Fibroblast of mammary gland (primary cell): Measurements from ENCODE around the gene TMEM120A.

Experiments used
- DNase-seq: peaks from one replicate; pipeline ENCODE4 v3.0.0-alpha.2; 2010; ENCODE audit warnings: low read depth
- H3K4me3 ChIP-seq: 2 replicates; pipeline ENCODE4 v1.5.1; 2011; ENCODE audit warnings: low read depth, mild to moderate bottlenecking, low read length, moderate library complexity; ENCODE audit not compliant: control insufficient read depth
- CTCF ChIP-seq: conservative IDR thresholded peaks from 2 replicates; pipeline ENCODE4 v1.5.1; 2011; ENCODE audit warnings: low read depth, low read length, inconsistent platforms; ENCODE audit not compliant: control insufficient read depth, insufficient read depth

TMEM120A gene

GRCh38 chr7:75950111-75950681 is 44.2 kb downstream of the TMEM120A start:
- DNase-seq = no peak
- no peak overlapping the region for H3K4me3 ChIP-seq
- TF ChIP-seq CTCF = no peak

- TF ChIP-seq CTCF = no peak
- no peak for DNase-seq
- H3K4me3 ChIP-seq = no peak overlapping the region
These were observed 46.2 kb downstream of the TMEM120A start for GRCh38 chr7:75948179-75948578.

- TF ChIP-seq CTCF = no peak
- DNase-seq = no peak
- H3K4me3 ChIP-seq = no peak overlapping the region
These were observed 48.1 kb downstream of the TMEM120A start for GRCh38 chr7:75946207-75946855.

- peak; percentile 62 for DNase-seq
- peak; percentile 3 for TF ChIP-seq CTCF
- no peak overlapping the region for H3K4me3 ChIP-seq
These were observed 48.9 kb downstream of the TMEM120A start for GRCh38 chr7:75945297-75946168.

GRCh38 chr7:75944507-75944906 is 49.9 kb downstream of the TMEM120A start:
- H3K4me3 ChIP-seq = no peak overlapping the region
- TF ChIP-seq CTCF = no peak
- DNase-seq = no peak

GRCh38 chr7:75943864-75944263 is 50.5 kb downstream of the TMEM120A start:
- DNase-seq = peak; percentile 91
- no peak overlapping the region for H3K4me3 ChIP-seq
- TF ChIP-seq CTCF = no peak
